ENCODE data around the gene EP400.
"Not testable (repeated sequence)": the region's sequence is repeated elsewhere in the genome, so short reads cannot be mapped to it uniquely, and the experiment has no call there.

Gene EP400

DNA sequence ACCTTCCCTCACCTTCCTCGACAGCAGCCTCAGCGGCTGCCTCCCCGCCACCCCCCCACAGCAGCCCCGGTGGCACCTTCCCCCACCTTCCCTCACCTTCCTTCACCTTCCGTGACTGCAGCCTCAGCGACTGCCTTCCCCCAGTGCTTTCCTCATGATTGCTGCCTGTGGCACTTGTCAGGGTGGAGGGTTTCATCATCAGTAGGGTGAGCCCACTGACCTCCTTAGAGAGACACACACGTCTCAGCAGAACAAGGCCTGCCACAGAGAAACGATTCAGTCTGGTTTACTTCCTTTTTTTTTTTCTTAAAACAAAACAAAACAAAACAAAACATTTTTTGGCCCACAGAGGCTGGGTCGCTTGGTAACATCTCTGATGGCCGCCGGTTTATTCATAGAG is 75.0 kb downstream of the EP400 start:
- no peak for DNase-seq

DNA sequence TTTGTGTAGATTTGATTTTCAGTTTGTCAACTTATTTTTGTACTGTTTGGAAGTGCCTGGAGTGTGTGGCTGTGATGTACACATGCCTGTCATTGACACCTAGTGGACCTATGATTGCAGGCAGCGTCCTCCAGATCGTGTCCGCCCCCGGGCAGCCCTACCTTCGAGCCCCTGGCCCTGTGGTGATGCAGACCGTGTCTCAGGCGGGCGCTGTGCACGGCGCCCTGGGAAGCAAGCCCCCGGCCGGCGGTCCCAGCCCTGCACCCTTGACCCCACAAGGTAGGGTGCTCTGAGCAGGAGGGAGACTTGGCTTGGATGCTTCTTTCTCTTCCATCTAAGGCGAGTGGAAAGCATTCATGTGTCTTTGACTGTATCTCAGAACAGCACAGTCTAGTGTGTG is 75.8 kb downstream of the EP400 start:
- no peak for DNase-seq

DNA sequence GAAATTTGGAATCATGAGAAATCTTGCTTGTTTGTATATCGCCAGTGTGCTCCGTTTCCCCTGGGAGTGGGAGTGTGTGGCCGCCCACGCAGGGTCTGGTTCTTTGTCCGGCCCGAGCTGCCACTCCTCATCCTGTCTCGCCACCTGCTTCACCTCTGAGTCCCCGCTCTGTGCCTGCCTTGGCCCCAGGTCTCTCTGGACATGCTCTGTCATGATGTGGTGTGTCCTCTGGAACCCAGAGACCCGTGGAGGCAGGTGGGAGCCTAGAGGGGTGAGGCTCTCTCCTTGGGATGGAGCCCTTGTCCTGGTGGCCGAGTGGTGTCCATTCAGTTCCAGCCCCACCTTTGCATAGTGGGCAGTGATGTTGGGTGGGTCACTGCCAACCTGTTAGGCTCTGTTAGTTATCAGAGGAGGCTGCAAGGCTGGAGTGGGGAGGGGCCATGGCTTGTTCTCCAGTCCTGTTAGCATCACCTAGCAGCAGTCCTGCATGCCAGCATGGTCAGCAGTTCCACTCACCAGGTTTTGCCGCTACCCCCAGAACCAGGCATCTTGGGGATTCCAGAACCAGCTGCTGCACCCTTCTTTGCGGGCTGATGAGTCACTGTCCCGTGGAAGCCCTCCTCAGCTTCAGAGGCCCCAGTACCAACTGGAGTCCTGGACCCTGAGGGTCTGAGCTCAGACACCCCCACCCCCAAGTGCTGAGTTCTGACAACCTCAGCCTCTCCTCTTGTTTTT is 76.5 kb downstream of the EP400 start:
- no peak for DNase-seq

DNA sequence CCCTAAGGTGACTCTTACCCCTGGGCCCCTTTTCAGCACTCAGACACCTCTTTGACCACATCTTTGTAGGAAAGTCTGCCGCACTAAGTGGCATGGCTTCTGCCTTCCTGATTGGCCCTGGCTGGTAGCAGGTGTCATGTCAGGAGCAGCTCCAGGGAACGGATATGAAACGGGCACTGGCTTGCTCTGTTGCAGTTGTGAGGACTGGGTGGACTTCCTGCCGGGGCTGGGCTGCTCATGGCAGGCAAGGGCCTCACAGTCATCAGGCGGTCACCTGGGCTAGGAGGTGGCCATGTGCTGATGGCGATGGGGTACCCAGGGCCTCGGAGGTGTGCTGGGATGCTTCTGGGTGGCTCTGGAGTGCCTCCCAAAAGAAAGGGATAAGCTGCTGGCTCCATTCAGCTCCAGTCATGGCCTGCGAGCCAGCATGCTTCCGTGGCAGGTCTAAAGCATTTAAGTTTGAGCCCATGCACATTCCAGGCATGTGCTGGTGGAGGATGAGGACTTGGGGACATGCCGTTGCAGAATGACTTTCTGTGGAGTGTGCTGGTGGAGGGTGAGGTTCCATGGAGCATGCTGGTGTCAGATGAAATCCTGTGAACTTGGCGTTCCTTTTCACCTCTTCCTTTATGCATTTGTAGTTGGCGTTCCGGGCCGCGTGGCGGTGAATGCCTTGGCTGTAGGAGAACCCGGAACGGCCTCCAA is 77.2 kb downstream of the EP400 start:
- no peak for DNase-seq

DNA sequence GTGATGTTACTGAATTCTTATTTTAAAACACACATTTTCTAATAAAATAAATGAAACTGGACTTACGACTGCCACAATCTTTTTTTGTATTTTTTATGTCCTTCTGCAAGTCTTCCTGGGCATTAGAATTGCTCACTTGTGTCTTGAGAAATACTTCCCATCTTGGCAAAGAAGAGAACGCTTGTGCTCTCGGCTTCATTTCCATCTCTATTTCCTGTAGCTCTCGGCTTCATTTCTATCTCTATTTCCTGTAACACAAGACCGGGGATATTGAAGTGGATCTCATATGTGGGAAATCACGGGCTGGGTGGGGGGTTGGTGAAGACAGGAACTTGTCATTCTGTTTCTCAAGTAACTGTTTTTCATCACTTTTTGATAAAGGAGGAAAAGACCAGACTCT is 77.9 kb downstream of the EP400 start:
- no peak for DNase-seq

DNA sequence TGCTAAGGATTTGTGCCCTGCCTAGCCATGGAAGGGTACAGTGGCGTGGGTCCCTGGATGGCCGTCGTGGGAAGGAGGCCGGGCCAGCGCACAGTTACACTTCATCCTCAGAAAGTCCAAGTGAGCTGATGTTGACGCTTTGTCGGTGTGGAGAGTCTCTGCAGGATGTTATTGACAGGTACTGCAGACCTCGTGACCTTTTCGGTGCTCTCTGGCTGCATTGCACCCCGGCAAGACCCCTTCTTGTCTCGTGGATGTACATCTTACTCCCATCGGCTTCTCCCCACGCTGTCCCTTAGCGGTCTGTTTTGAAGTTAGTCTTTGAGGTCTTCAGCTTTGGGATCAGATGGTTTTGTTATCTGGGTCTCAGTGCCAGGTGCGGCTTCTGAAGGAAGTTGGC is 78.4 kb downstream of the EP400 start:
- no peak for DNase-seq

DNA sequence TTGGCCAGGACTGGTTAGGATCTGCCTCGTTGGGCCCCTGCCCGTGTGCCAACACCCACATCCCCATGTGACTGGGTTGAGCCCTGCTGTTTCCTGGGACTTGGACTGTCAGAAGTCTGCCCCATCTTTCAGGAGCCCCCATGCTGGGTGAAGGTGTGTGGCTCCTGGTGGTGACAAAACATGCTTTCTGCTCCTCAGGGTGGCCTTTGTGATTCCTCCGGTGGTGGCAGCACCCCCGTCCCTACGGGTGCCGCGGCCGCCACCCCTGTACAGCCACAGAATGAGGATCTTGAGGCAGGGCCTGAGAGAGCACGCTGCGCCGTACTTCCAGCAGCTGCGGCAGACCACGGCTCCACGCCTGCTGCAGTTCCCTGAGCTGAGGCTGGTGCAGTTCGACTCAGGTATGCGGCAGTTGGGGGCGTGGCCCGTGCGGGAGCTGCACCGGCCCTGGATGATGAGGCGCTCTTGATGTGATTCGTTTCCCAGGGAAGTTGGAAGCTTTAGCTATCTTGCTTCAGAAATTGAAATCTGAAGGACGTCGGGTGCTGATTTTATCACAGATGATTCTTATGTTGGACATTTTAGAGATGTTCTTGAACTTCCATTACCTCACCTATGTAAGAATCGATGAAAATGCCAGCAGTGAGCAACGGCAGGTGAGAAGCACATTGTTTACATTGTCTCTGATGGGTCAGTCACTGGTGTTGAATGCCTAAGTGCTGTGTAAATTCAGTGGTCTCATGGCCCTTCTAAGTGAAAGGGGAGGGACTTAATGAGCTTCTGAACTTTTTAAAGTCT is 80.0 kb downstream of the EP400 start:
- no peak for DNase-seq

DNA sequence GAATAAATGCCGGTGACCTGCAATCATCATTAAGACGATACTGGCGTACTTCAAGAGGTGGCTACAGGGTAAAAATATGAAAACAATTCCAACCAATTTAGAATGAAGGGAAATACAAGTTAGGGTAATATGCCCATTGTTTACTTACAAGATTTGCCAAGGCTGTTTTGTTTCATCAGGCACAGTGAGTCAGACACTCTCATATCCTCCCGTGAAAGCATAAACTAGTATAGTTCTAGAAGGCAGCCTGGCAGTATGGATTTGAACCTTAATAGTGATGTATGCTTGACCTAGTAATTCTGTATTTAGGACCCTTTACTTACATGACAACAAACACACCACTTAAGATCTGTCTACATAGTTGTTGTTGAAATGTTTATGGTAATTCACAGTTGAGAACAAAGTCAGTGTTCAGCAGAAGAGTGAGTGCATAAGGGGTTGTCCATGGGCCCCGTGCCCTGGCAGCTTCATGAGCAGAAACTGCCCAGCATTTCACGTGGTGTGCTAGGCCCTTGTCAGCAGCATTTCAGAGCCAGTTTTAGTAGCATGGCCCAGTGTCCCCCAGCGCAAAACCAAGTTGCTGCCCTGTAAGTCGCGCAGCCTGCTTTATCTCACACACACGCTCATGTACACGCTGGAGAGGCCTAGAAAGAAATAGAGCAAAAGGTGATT is 80.8 kb downstream of the EP400 start:
- no peak for DNase-seq

DNA sequence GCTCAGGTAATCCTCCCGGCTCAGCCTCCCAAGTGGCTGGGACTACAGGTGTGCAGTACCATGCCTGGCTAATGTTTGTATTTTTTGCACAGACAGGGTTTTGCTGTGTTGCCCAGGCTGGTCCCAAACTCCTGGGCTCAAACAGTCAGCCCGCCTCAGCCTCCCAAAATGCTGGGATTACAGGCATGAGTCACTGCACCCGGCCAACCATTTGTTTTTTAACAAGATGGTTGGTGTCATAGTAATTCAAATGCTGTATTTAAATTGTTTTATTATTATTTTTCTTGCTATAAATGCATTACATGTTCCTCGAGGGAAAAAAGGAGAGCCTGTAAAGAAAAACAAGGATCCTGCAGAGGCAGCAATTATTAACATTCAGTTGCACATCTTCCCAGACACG is 83.9 kb downstream of the EP400 start:
- no peak for DNase-seq

DNA sequence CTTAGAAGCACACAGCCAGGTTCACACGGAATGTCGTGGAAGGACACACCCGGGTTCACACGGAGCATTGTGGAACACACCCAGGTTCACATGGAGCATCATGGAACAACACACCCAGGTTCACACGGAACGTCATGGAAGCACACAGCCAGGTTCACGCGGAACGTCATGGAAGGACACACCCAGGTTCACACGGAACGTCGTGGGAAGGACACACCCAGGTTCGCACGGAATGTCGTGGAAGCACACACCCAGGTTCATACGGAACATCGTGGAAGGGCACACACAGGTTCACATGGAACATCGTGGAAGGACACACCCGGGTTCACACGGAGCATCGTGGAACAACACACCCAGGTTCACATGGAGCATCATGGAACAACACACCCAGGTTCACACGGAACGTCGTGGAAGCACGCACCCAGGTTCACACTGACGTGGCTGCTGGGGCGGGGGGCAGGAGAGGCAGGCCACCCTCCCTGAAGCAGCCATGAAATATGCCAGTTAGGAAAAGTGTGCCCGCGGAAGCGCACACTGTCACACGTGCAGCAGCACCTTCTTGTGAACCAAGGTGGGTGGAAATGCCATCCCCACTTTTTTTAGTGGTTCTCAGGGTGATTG is 86.4 kb downstream of the EP400 start:
- DNase-seq, result no peak

DNA sequence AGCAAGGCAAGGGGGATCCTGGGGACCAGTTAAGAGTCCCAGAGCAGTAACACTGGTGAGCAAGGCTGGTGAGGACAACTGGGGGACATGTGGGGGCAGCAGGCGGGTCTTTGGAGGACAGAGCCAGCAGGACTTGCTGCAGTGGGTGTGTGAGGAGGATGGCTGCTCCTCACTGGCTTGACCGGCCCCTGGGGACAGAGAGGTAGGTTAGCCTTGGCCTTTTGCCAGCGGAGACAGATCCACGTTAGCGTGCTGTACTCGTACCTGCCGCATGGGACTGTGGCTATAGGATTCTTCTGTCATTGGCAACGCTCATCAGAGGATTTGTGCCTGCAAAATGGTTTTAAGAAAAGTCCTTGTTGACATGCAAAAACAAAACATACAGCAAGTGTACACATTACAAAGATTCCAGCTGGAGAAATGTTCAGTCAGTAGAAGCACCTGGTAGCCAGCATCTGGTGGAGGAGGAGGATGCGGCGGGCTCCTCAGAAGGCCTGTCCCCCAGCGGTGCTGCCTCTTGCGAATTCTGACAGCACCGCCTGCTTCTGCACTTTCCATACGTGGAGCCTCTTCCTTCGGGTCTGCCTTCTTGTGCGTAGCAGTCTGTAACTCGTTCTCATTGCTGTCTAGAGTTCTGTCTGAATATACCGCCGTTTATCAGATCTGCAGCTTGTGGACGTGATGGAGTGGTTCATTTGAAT is 91.3 kb downstream of the EP400 start:
- DNase-seq, result no peak

DNA sequence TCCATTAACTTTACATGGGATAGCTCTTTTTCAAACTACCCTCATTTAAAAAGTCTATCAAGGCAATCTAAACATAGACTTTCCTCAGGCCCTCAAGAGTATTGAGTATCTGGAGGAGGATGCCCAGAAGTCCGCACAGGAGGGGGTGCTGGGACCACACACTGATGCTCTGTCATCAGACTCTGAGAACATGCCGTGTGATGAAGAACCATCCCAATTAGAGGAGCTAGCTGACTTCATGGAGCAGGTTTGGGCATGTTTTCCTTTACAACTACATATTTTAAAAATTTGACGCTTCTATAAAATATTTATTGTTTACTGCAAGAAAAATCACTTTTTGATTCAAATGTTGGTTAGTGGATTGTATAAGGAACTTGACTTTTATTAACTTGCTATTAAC is 93.5 kb downstream of the EP400 start:
- no peak for DNase-seq

DNA sequence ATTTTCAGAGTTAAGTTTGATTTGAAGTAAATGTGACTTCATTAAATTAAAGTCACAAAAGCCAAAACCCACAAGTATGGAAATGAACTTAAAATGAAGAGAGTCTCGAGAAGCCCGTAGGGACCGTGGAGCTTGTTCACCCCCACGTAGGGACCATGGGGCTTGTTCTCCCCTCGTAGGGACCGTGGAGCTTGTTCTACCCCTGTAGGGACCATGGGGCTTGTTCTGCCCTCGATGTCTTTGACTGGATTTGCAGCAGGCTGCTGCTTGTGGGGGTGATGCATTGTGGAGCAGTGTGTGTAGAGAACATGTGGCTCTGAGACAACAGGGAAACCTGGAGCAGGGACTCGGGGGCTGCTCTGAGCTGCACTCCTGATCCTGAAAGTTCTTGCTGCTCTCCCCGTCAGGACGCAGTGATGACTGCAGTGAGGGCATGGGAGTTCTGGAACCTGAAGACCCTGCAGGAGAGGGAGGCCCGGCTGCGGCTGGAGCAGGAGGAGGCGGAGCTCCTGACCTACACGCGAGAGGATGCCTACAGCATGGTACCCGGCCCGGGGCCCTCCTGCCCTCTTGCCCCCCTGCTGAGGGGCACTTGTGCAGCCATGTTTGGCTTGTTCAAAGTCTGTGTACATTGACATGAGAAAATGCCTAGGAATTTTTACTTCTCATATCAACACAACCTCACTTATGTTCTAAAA is 94.2 kb downstream of the EP400 start:
- DNase-seq, result no peak

DNA sequence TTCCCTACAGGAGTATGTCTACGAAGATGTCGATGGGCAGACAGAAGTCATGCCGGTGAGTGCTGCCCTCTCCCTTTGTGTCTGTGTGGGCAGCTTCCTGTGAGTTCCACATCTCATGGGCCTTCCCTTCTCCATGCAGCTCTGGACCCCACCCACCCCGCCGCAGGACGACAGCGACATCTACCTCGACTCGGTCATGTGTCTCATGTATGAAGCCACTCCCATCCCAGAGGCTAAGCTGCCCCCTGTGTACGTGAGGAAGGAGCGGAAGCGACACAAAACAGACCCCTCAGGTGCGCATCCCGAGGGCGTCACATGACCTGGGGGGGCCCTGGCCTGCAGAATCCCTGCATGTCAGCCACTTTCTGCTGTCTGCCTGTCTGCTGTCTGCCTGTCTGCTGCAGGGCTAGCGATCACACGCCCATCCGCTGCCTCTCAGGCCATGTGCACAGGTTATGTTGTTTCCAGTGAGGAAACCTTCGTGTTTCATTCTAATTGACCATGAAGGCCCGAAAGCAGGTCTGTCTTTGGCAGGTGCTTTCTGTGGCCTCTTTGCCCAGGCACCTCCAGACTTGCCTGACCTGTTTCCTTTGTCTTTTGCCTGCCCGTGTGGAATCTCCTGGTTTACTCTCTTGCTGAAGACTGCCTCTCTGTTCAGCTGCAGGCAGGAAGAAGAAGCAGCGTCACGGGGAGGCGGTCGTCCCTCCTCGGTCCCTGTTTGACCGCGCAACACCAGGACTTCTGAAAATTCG is 95.1 kb downstream of the EP400 start:
- no peak for DNase-seq

DNA sequence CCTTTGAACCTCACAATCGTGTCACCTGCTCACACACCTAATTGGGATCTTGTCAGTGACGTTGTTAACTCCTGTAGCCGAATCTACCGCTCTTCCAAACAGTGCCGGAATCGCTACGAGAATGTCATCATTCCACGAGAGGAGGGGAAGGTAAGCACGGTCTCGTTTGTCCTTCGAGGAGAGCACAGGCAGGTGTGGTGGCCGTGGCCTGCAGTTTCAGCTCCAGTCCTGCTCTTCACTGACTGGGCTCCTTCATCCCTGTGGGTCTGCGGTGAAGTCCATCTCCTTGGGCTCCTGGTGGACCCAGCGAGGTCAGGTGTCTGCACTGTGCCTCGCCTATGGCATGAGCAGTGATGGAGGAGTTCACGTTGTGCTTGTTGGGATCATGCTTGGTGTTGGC is 96.0 kb downstream of the EP400 start:
- no peak for DNase-seq

DNA sequence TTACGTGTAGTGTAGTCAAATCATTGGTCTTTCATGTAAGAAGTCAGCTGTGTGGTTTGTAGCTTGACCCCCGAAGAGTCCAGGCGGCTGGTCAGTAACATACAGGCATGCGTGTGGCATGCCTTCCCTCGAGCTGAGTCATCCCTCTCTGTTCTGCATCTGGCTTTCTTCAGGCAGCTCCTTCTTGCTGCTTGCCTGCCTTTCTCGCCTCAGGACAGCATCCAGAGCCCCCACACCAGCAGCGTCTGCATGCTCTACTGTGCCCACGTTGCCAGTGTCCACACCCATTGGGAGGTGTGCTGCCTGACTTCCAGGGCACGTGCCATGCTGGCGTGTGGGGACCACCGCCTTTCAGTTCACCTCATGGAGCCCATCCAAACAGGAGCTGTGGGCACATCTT is 96.8 kb downstream of the EP400 start:
- no peak for DNase-seq

DNA sequence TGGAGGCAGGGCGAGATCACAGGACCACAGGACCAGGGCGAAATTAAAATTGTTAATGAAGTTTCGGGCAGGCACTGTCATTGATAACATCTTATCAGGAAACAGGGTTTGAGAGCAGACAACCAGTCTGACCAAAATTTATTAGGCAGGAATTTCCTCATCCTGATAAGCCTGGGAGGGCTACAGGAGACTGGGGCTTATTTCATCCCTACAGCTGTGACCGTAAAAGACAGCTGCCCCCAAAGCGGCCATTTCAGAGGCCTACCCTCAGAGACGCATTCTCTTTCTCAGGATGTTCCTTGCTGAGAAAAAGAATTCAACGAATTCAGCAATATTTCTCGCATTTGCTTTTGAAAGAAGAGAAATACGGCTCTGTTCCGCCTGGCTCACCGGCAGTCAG is 97.9 kb downstream of the EP400 start:
- not testable (repeated sequence) for DNase-seq

DNA sequence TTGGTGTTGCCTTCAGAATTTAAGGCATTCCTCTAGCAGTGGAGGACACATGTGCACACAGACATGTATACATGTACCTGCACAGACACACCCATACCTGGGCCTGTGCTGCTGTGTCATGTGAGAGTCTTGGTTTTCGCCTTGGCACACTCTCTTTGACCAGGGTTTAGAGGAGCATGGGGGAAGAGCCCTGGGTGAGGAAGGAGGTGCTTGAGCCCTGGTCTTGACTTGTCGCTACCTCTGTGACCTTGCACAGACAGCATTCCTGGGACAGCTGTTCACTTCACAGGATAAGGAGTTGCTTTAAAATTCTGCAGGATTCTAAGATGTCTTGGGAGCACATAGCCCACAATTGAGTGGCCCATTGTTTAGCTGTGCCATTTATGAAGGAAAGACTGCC is 99.7 kb downstream of the EP400 start:
- DNase-seq, result no peak

DNA sequence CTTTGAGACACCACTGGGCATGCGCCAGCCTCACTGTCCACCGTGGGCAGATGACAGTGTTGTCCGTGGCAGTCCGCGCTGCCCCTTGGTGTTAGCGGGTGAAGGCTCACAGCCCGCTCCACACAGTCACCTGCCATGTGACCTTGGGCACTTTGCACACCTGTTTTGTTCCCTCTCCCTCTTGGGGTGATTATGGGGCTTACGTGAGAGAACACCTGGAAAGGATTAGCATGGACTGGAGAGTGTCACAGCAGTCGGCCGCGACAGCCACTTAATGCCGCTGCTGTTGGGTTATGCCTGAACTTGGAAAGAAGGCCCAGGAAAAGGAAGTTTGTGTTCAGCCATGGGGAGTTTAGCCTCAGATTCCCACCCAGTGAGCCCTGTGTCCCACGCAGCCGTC is 100.1 kb downstream of the EP400 start:
- no peak for DNase-seq

DNA sequence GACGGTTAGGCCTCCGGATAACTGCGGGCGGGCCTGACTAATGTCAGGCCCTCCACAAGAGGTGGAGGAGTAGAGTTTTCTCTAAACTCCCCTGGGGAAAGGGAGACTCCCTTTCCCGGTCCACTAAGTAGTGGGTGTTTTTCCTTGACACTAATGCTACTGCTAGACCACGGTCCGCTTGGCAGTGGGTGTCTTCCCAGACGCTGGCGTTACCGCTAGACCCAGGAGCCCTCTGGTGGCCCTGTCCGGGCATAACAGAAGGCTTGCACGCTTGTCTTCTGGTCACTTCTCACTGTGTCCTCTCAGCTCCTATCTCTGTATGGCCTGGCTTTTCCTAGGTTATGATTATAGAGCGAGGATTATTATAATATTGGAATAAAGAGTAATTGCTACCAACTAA is 102.0 kb downstream of the EP400 start:
- DNase-seq, result not testable (repeated sequence)

Measured in NCI-H2029 treated with DMSO at 0.1 percent for 48 hours (cell line).